Panc1 (cell line): ENCODE data around the gene TTC39B.

Source experiments
- CTCF ChIP-seq: fragments of 450-650 bp; IDR thresholded peaks from 2 replicates; pipeline ENCODE4 v1.5.1; 2017; ENCODE audit warnings: mild to moderate bottlenecking
- POLR2AphosphoS5 ChIP-seq: IDR thresholded peaks from 2 replicates; pipeline ENCODE4 v1.6.1; 2012; ENCODE audit warnings: mild to moderate bottlenecking, low read depth, low read length, moderate library complexity
- TF ChIP-seq, protein P1 (sequence below), 2 experiments: IDR thresholded peaks; 2 replicates each; pipeline ENCODE4 v1.6.1; 2011 to 2012; ENCODE audit warnings: low read depth in 2 of 2, control low read depth in 1 of 2, low read length in 1 of 2, mild to moderate bottlenecking in 1 of 2, moderate library complexity in 1 of 2; ENCODE audit not compliant: insufficient read depth in 1 of 2

GRCh38 chr9:15144622-15145061 lies 162.4 kb downstream of the TTC39B start:
- TF ChIP-seq CTCF: no peak
- TF ChIP-seq POLR2AphosphoS5: no peak
- TF ChIP-seq, protein P1, sequence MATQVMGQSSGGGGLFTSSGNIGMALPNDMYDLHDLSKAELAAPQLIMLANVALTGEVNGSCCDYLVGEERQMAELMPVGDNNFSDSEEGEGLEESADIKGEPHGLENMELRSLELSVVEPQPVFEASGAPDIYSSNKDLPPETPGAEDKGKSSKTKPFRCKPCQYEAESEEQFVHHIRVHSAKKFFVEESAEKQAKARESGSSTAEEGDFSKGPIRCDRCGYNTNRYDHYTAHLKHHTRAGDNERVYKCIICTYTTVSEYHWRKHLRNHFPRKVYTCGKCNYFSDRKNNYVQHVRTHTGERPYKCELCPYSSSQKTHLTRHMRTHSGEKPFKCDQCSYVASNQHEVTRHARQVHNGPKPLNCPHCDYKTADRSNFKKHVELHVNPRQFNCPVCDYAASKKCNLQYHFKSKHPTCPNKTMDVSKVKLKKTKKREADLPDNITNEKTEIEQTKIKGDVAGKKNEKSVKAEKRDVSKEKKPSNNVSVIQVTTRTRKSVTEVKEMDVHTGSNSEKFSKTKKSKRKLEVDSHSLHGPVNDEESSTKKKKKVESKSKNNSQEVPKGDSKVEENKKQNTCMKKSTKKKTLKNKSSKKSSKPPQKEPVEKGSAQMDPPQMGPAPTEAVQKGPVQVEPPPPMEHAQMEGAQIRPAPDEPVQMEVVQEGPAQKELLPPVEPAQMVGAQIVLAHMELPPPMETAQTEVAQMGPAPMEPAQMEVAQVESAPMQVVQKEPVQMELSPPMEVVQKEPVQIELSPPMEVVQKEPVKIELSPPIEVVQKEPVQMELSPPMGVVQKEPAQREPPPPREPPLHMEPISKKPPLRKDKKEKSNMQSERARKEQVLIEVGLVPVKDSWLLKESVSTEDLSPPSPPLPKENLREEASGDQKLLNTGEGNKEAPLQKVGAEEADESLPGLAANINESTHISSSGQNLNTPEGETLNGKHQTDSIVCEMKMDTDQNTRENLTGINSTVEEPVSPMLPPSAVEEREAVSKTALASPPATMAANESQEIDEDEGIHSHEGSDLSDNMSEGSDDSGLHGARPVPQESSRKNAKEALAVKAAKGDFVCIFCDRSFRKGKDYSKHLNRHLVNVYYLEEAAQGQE (IDR thresholded peaks at IDR 0.05; ENCODE audit: insufficient read depth in 1 of 2, low read depth in 2 of 2, low read length in 1 of 2): no peak
